GM12801 (cell line): ENCODE measurements around the gene SLC6A3.

Source experiments
- TF ChIP-seq, protein P1 (sequence below): IDR thresholded peaks from one replicate; pipeline ENCODE4 v1.5.1; 2011; ENCODE audit warnings: control low read depth; ENCODE audit not compliant: insufficient read length; ENCODE audit errors: extremely low read depth

SLC6A3 gene

DNA sequence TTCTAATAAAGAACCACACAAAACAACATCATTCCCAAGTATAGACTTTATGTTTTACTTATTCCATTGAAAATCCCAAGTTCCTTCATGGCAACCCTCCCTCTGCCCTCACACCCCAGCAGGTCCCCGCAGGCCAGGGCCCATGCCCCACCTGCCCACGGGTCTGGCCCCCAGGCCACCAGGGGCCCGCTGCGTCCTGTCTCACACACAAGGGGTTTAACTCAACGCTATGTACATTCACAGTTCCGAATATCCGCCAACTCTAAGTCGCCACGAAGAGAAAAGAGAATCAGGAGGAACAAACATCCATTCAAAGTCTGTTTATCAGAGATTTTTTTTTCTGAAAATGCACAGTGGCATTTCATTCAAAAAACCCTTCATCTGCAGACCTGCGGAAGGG is 16.2 kb upstream of the SLC6A3 start:
- TF ChIP-seq, protein P1, sequence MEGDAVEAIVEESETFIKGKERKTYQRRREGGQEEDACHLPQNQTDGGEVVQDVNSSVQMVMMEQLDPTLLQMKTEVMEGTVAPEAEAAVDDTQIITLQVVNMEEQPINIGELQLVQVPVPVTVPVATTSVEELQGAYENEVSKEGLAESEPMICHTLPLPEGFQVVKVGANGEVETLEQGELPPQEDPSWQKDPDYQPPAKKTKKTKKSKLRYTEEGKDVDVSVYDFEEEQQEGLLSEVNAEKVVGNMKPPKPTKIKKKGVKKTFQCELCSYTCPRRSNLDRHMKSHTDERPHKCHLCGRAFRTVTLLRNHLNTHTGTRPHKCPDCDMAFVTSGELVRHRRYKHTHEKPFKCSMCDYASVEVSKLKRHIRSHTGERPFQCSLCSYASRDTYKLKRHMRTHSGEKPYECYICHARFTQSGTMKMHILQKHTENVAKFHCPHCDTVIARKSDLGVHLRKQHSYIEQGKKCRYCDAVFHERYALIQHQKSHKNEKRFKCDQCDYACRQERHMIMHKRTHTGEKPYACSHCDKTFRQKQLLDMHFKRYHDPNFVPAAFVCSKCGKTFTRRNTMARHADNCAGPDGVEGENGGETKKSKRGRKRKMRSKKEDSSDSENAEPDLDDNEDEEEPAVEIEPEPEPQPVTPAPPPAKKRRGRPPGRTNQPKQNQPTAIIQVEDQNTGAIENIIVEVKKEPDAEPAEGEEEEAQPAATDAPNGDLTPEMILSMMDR: no peak

DNA sequence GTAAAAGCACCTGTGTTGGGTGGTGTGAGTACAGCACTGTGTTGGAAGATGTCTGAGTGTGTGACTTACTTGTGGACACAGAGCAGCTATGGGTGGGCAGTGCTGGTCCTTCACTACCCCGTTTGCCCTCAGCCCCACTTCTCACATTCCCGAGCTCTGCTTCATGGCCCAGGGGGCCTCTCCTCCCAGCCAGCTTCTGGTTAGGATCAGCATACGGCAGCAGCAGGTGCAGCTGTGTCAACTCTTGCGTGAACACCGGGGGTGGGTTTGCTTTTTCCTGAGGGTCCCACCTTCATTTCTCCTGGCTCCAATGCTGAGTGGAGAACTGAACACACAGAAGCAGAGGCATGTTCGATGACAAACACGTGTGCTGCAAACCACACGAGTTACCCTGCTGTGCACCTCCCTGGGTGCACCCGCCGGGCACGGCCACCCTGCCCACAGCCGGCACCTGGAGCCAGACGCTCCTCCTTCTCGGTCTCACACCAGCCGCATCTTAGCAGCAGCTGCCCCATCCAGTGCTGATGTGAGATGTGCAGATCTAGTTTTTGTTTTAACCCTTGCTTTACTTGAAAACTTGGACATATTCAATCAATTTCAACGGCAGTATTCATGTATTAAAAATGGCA is 14.9 kb upstream of the SLC6A3 start:
- TF ChIP-seq, protein P1: no peak

DNA sequence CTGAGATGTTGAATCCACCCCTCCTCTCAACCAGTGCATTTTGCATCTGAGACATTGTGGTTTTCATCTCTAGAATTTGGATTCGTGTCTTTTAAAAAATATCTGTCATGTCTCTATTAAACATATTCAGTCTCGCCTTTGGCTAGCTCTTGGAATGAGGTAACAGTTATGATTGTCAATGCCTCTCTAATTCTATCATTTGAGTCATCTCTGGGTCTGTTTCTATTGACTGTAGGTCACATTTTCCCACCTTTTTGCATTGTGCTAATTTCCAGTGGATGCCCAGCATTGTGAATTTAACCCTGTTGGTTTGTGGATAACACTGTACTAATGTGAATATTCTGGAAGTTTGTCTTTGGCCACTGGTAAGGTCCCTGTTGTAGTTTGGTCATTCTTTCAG is 8.4 kb upstream of the SLC6A3 start:
- TF ChIP-seq, protein P1: no peak

DNA sequence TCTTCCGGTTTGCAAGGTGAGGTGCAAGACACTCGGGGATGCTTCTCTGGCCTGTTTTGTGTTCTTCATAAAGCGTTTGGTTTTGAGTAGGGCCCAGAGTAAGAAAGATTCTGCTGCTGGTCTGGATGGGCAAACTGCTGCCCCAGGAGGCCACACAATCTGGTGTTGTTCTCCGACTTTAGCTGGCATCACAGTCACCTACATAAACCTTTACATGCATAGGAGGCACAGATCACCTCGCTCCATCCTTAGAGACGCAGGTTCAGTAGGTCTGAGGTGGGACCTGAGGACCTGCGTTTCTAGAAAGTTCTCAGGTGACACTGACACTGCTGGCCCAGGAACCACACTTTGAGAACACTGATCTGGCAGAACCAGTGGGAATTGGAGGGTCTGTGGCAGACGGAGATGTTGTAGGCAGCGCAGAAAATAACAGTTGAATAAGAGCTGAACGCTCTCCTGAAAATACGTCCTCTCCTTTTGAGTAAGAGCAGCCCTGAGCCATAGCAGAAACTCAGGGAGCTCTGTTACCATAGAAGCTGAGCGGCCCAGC is 3.9 kb upstream of the SLC6A3 start:
- TF ChIP-seq, protein P1: no peak

DNA sequence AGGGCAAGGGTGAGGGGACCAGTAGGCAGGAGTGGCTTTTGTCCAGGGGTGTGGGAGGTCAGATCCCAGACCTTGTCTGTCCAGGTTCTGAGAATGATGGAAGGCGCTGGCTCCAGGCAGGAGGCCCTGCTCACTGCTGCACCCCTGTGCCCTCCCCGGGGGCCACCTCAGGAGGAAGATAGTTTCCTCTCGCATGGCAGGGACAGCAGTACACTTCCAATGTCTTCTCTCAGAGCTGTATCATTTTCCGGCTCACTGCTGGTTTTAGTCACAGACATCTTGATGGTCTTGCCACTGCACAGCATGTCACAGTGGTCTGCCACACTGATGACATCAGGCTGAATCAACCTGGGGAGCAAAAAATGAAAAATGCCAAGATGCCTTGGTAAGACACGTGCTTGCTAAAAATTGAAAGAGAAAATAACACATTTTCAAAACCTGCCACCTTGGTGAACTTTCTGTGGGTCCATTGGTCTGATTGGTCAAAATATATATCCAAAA is 3.3 kb upstream of the SLC6A3 start:
- TF ChIP-seq, protein P1: no peak

DNA sequence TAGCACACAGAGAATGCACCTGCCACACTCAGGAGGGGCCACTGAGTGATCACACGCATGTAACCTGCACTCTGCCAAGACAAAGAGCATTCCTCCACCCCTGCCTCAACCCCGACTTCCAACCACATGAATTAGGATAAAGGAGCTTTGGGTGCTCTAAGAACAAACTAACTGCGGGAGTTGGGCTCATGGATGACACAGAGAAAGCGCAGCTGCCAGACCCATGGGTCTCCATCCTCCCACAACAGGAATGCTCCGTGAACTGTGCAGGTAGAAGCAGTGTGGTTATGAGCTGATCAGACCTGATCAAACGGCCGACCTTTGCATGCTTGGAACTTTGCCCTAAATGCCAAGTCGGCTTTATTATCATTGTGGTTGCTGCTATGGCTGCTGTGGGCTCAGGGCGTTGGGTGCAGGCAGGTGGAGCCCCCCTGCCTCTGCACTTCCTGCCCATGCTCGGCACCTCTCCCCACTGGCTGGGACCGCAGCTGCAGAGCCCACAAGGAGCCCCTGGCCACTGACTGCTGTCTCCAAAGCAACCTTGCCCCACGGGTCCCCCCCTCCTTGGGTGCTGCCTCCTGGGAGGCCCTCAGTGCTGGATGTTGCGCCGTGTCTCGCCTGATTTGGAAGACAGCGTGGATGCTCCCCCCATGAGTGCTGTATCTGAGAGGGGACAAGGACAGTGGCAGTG is 2.6 kb upstream of the SLC6A3 start:
- TF ChIP-seq, protein P1: no peak

DNA sequence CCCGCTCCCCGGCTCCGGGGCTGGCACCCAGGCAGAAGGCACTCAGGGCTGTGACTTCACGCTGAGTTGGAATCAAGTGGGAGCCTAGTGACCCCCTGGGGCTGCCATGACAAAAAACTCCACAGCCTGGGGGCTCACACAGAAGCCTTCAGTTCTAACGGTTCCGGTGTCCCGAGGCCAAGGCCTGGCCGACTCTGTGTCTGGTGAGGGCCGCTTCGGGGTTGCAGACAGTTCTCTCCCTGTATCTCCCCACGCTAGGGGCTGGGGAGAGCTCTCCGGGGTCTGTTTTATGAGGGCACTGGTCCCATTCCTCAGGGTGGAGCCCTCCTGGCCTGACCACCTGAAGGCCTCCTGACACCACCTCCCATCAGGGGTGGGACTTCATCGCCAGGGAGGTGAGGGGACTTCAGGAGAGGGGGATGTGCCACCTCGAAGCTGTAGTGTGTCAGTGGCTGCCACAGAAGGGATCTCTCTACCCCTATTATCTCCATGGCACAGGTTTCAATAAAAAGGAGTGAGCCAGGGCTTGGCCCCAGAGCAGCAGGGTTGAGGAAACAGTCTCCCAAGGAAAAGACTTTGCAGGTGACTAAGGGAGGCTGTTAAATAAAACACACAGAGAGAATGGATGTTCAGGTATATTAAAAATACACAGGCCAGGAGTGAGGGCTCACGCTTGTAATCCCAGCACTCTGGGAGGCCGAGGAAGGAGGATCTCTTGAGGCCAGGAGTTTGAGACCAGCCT is 1.5 kb upstream of the SLC6A3 start:
- TF ChIP-seq, protein P1: no peak
